GM10266 (cell line): ENCODE measurements around the gene ZXDC.

ENCODE experiments used
- DNase-seq: peaks from one replicate; pipeline ENCODE4 v3.0.0; 2012; ENCODE audit errors: extremely low spot score
- CTCF ChIP-seq: IDR thresholded peaks from 2 replicates; pipeline ENCODE4 v1.5.1; 2012; ENCODE audit warnings: mild to moderate bottlenecking, low read depth; ENCODE audit not compliant: control insufficient read depth, insufficient read depth; ENCODE audit errors: missing control alignments

Gene ZXDC

GRCh38 chr3:126509597-126510307 is 34.1 kb upstream of the ZXDC start:
- TF ChIP-seq CTCF: no peak
- no peak for DNase-seq

GRCh38 chr3:126508564-126508964 is 32.9 kb upstream of the ZXDC start:
- no peak for TF ChIP-seq CTCF
- DNase-seq: no peak

- DNase-seq: no peak
- no peak for TF ChIP-seq CTCF
These were observed 32.2 kb upstream of the ZXDC start for GRCh38 chr3:126507886-126508285.

GRCh38 chr3:126503701-126504100 is 28.0 kb upstream of the ZXDC start:
- TF ChIP-seq CTCF: no peak
- DNase-seq: no peak

GRCh38 chr3:126502656-126503055 is 27.0 kb upstream of the ZXDC start:
- DNase-seq: no peak
- TF ChIP-seq CTCF: no peak

GRCh38 chr3:126501736-126502135 is 26.0 kb upstream of the ZXDC start:
- TF ChIP-seq CTCF: no peak
- DNase-seq: no peak

GRCh38 chr3:126501054-126501453 is 25.4 kb upstream of the ZXDC start:
- TF ChIP-seq CTCF: no peak
- no peak for DNase-seq
